Uterus (tissue), 4 donors: ENCODE data around the gene ROCK1. TPM values are rescaled to one million over a fixed set of nuclear protein-coding genes. Genes with fewer than 3 reads are reported as not detected.

Source experiments
- DNase-seq, 2 donors: peaks; one replicate each; pipeline ENCODE4 v3.0.0-alpha.2; 2019 to 2020
- H3K27ac ChIP-seq, 2 donors: fragments of 200-600 bp; sonication (generic); 1 replicate in 1 of 2; 2 replicates in 1 of 2; pipeline ENCODE4 v1.5.1; 2016 to 2018
- H3K27me3 ChIP-seq, 2 donors: fragments of 200-600 bp; sonication (generic); one replicate each; pipeline ENCODE4 v1.5.1; 2018 to 2019; ENCODE audit warnings: control low read depth in 1 of 2
- H3K36me3 ChIP-seq, 2 donors: fragments of 200-600 bp; sonication (generic); one replicate each; pipeline ENCODE4 v1.5.1; 2019; ENCODE audit warnings: control low read depth in 1 of 2
- H3K4me1 ChIP-seq, 2 donors: fragments of 200-600 bp; sonication (generic); one replicate each; pipeline ENCODE4 v1.5.1; 2018 to 2019; ENCODE audit warnings: control low read depth in 1 of 2
- H3K4me3 ChIP-seq, 2 donors: fragments of 200-600 bp; sonication (generic); 1 replicate in 1 of 2; 2 replicates in 1 of 2; pipeline ENCODE4 v1.5.1; 2018 to 2019; ENCODE audit warnings: mild to moderate bottlenecking in 1 of 2
- H3K9me3 ChIP-seq, 2 donors: fragments of 200-600 bp; sonication (generic); one replicate each; pipeline ENCODE4 v1.5.1; 2019; ENCODE audit warnings: control low read depth in 1 of 2
- POLR2A ChIP-seq, 2 donors: fragments of 450-650 bp; IDR thresholded peaks; one replicate each; pipeline ENCODE4 v1.6.1; 2016; ENCODE audit warnings: antibody characterized with exemption in 2 of 2, mild to moderate bottlenecking in 1 of 2, moderate library complexity in 1 of 2
- intact Hi-C: fragments of 100-400 bp; cut with DNase I; formaldehyde crosslinking; loops from one replicate; pipeline ENCODE4 v1.15.1; 2023; ENCODE audit warnings: low total_unique reads
- total RNA-seq, 4 donors: library from RNA; depleted of rRNA in 3 of 4; stranded (reverse); fragments of >200 nt in 3 of 4; gene quantifications; one replicate each; pipeline versions ENCODE4 v1.1.0 to v1.2.4, GENCODE V29; 2014 to 2023
- TF ChIP-seq, protein P1 (sequence below), 4 experiments: fragments of 200-600 bp in 2 of 4; fragments of 450-650 bp in 2 of 4; sonication (generic) in 2 of 4; IDR thresholded peaks; one replicate each; pipeline ENCODE4 v1.5.1; 2016 to 2019; ENCODE audit warnings: antibody characterized with exemption in 4 of 4, mild to moderate bottlenecking in 2 of 4, moderate library complexity in 1 of 4
- donor health status: DM: yes; HTN: yes; CAD: no.

The ROCK1 gene
- total RNA-seq, 4 donors from 2014 or later = 25.6 to 93.8 (median 52.7) TPM

DNA sequence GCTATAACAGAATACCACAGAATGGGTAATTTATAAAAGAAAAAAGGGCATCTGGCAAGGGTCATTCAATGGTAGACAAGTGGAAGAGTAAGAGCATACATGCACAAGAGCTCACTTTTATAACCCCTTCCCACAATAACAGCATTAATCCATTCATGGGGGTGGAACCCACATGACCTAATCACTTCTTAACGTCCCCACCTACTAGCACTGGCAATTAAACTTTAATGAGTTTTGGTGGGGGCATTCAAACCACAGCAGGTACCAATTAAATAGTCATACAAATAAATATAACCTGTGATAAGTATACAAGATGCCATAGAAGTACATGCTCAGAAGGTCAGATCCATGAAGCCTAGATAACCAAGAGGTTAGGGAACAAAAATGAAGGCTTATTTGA is 48.6 kb downstream of the ROCK1 start:
- Histone ChIP-seq H3K27ac (no peak overlapping the region), H3K4me1 (no peaks in the 10 kb centered on the region), H3K27me3 (no peaks in the 10 kb centered on the region), H3K9me3 (no peaks in the 10 kb centered on the region), H3K36me3 (no peaks in the 10 kb centered on the region), H3K4me3 (no peak overlapping the region)
- TF ChIP-seq, protein P1, sequence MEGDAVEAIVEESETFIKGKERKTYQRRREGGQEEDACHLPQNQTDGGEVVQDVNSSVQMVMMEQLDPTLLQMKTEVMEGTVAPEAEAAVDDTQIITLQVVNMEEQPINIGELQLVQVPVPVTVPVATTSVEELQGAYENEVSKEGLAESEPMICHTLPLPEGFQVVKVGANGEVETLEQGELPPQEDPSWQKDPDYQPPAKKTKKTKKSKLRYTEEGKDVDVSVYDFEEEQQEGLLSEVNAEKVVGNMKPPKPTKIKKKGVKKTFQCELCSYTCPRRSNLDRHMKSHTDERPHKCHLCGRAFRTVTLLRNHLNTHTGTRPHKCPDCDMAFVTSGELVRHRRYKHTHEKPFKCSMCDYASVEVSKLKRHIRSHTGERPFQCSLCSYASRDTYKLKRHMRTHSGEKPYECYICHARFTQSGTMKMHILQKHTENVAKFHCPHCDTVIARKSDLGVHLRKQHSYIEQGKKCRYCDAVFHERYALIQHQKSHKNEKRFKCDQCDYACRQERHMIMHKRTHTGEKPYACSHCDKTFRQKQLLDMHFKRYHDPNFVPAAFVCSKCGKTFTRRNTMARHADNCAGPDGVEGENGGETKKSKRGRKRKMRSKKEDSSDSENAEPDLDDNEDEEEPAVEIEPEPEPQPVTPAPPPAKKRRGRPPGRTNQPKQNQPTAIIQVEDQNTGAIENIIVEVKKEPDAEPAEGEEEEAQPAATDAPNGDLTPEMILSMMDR (IDR thresholded peaks at IDR 0.05) = no peak
- TF ChIP-seq POLR2A (IDR thresholded peaks at IDR 0.05) = no peak
- intact Hi-C loops = no loop called here
- no peak for DNase-seq

DNA sequence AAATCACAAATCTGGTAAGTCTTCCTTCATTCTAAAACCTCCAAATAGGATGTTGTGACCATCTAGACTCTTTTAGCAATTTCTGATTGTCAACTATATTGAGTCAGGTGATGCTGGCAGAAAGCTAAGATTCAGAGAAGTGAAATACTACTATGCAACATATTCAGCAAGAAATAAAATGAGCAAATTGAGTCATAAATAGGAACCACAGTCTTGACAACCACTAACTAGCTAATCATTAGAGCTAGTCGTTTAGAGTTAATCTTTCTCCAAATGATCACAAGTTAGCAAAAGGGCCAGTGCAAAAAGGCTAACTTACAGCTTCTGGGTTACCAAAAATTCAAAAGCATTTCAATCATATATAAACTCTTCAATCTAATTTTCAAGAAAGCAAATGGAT is 54.5 kb downstream of the ROCK1 start:
- Histone ChIP-seq H3K4me1 (no peaks in the 10 kb centered on the region), H3K36me3 (no peaks in the 10 kb centered on the region), H3K27me3 (no peaks in the 10 kb centered on the region), H3K9me3 (no peaks in the 10 kb centered on the region), H3K27ac (no peak overlapping the region), H3K4me3 (no peak overlapping the region)
- TF ChIP-seq, protein P1 (IDR thresholded peaks at IDR 0.05) = no peak
- TF ChIP-seq POLR2A (IDR thresholded peaks at IDR 0.05) = no peak
- DNase-seq = no peak
- intact Hi-C loops = no loop called here

DNA sequence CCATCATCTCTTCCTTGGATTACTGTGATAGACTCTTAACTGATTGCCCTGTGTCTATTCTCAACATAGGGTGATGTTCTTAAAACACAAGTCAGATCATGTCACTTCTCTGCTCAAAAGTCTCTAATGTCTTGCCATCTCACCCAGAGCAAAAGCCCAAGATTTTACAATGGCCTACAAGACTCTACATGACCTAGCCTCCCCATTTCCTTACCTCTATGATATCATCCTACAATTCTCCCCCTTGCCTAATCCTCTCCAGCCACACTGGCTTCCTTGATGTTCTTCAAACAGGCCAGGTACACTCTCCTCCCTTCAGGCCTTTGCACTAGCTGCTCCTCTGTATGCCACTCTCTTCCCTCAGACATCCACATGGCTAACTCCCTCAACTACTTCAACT is 55.1 kb downstream of the ROCK1 start:
- Histone ChIP-seq H3K27me3 (no peaks in the 10 kb centered on the region), H3K4me3 (no peak overlapping the region), H3K4me1 (no peaks in the 10 kb centered on the region), H3K9me3 (no peaks in the 10 kb centered on the region), H3K36me3 (no peaks in the 10 kb centered on the region), H3K27ac (no peak overlapping the region)
- TF ChIP-seq, protein P1 (IDR thresholded peaks at IDR 0.05) = no peak
- no peak for TF ChIP-seq POLR2A (IDR thresholded peaks at IDR 0.05)
- intact Hi-C loops = no loop called here
- DNase-seq = no peak

DNA sequence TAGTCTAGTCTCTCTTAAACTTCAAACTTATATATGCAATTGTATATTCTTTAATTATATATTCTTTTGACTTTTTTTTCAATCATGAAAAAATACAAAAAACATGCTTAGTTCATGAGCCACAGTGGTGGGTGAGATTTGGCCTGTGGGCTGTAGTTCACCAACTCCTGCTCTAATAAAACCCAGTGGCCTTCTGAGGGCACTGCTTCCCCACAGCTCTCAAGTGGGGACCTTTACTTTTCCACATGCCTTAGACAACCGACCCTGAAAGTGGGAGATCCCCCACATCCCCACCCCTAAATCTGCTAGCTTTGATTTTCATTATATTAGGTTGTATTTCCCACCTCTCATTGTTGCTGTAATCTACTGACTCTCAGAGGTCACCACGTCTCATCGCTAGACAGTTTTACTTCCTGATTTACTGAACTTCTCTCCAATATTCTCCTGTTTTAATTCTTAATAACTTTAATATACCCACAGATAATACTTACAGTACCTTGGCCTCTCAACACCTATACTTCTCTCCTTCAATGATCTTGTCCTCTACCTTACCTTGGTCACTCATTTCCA is 57.3 kb downstream of the ROCK1 start:
- TF ChIP-seq POLR2A (IDR thresholded peaks at IDR 0.05) = no peak
- TF ChIP-seq, protein P1 (IDR thresholded peaks at IDR 0.05) = no peak
- H3K4me1 ChIP-seq = peaks cover 0 to 5% of the 10 kb centered on the region in 2 donors
- intact Hi-C loops = no loop called here
- no peaks in the 10 kb centered on the region for H3K27me3 ChIP-seq
- no peaks in the 10 kb centered on the region for H3K36me3 ChIP-seq
- no peak overlapping the region for H3K4me3 ChIP-seq
- H3K9me3 ChIP-seq = no peaks in the 10 kb centered on the region
- no peak overlapping the region for H3K27ac ChIP-seq
- no peak for DNase-seq

DNA sequence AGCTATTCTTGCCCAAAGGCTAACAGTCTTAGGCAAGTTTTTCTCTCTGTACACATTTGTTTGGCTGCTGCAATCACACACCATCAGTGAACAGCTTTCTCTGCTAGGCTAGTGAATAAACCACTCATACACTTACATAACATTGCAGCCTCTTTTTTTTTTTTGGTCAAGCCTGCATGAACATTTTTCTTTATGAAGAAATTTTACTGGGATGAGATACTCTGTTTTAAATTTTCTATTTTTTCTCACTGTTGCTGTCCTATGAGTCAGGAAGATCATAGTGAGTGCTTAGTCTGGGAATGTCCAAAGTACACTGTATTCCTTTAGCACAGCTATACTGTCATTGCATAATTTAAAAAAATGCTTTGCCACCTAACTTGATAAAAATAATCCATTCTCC is 58.5 kb downstream of the ROCK1 start:
- H3K9me3 ChIP-seq = no peaks in the 10 kb centered on the region
- H3K27ac ChIP-seq = peak overlapping the region in 1 of 2 donors; percentile 13
- TF ChIP-seq, protein P1 (IDR thresholded peaks at IDR 0.05) = no peak
- TF ChIP-seq POLR2A (IDR thresholded peaks at IDR 0.05) = no peak
- intact Hi-C loops = no loop called here
- H3K36me3 ChIP-seq = no peaks in the 10 kb centered on the region
- H3K4me1 ChIP-seq = peaks cover 0 to 5% of the 10 kb centered on the region in 2 donors
- no peak for DNase-seq
- H3K27me3 ChIP-seq = no peaks in the 10 kb centered on the region
- no peak overlapping the region for H3K4me3 ChIP-seq
